ENCODE data around the gene ACR.

Gene ACR

GRCh38 chr22:50717709-50718351, 20.2 kb upstream of the ACR start:
- H3K4me3 ChIP-seq (ENCODE audit: low read length) = no peak overlapping the region
- no peak for DNase-seq (ENCODE audit: low read depth)
- no peak for TF ChIP-seq CTCF (conservative IDR thresholded peaks at IDR 0.05; ENCODE audit: low read depth, low read length)

- H3K4me3 ChIP-seq (ENCODE audit: low read length) = no peak overlapping the region
- TF ChIP-seq CTCF (conservative IDR thresholded peaks at IDR 0.05; ENCODE audit: low read depth, low read length) = no peak
- DNase-seq (ENCODE audit: low read depth) = no peak
These were observed 19.7 kb upstream of the ACR start for GRCh38 chr22:50718352-50718709.

- H3K4me3 ChIP-seq (ENCODE audit: low read length) = no peak overlapping the region
- TF ChIP-seq CTCF (conservative IDR thresholded peaks at IDR 0.05; ENCODE audit: low read depth, low read length) = no peak
- DNase-seq (ENCODE audit: low read depth) = no peak
These were observed 18.1 kb upstream of the ACR start for GRCh38 chr22:50719814-50720300.

GRCh38 chr22:50720301-50721256, 17.4 kb upstream of the ACR start:
- TF ChIP-seq CTCF (conservative IDR thresholded peaks at IDR 0.05; ENCODE audit: low read depth, low read length) = no peak
- no peak for DNase-seq (ENCODE audit: low read depth)
- H3K4me3 ChIP-seq (ENCODE audit: low read length) = no peak overlapping the region

GRCh38 chr22:50721257-50721844, 16.7 kb upstream of the ACR start:
- TF ChIP-seq CTCF (conservative IDR thresholded peaks at IDR 0.05; ENCODE audit: low read depth, low read length) = no peak
- H3K4me3 ChIP-seq (ENCODE audit: low read length) = no peak overlapping the region

GRCh38 chr22:50722048-50722701, 15.8 kb upstream of the ACR start:
- no peak for DNase-seq (ENCODE audit: low read depth)
- no peak for TF ChIP-seq CTCF (conservative IDR thresholded peaks at IDR 0.05; ENCODE audit: low read depth, low read length)
- H3K4me3 ChIP-seq (ENCODE audit: low read length) = no peak overlapping the region

More at GRCh38 chr22:50721257-50721844, 16.7 kb upstream of the ACR start:
- DNase-seq (ENCODE audit: low read depth) = no peak

All from retinal pigment epithelial cell (primary cell).